Measurements from ENCODE around the gene SLC15A4. TPM values are rescaled to one million over a fixed set of nuclear protein-coding genes. Genes with fewer than 3 reads are reported as not detected.

SLC15A4 gene
- total and polyA plus RNA-seq, 9 of the 15 experiments (the other 6 are each of a cell fraction or from before 2014, with no cell fraction given), result 5.5 to 20.8 (median 10.1) TPM

GRCh38 chr12:128792398-128792797, 31.4 kb downstream of the SLC15A4 start (continued):
- TF ChIP-seq SIX5 (IDR thresholded peaks at IDR 0.05; ENCODE audit: borderline replicate concordance in 1 of 2, insufficient read depth in 1 of 2, low read depth in 1 of 2, low read length in 2 of 2) (no peak), KDM5B (IDR thresholded peaks at IDR 0.05; ENCODE audit: insufficient replicate concordance, low read depth, low read length) (no peak), KLF10 (CRISPR knock-in tag; IDR thresholded peaks at IDR 0.05) (no peak), HDAC1 (IDR thresholded peaks at IDR 0.05) (no peak), MXI1 (IDR thresholded peaks at IDR 0.05; ENCODE audit: low read depth, low read length) (no peak)

GRCh38 chr12:128791395-128792322, 32.1 kb downstream of the SLC15A4 start:
- Histone ChIP-seq H3K4me1 (replicated peaks in 1 of 2; ENCODE audit: control insufficient read depth in 2 of 2, insufficient read depth in 2 of 2, low read length in 2 of 2) (no peaks in the 10 kb centered on the region), H4K20me1 (replicated peaks; ENCODE audit: control insufficient read depth, insufficient read depth, low read length) (no peaks in the 10 kb centered on the region), H3K9me3 (replicated peaks; ENCODE audit: control insufficient read depth, insufficient read depth, low read depth, low read length) (no peaks in the 10 kb centered on the region), H3K79me2 (ENCODE audit: control insufficient read depth, insufficient read depth, low read length) (no peaks in the 10 kb centered on the region), H3K4me3 (no peak overlapping the region), H3K9me1 (ENCODE audit: control insufficient read depth, insufficient read depth, low read length) (no peaks in the 10 kb centered on the region), H3K9ac (ENCODE audit: insufficient read depth in 1 of 2, low read depth in 2 of 2, low read length in 2 of 2) (no peak overlapping the region), H3K36me3 (ENCODE audit: control insufficient read depth, insufficient read depth, low read length) (peaks cover 36% of the 10 kb centered on the region; the same call in 2 of the 3 replicates), H3K27ac (ENCODE audit: extremely low read depth, low read depth, low read length) (no peak overlapping the region), H3K4me2 (ENCODE audit: insufficient read depth, low read length) (no peak overlapping the region), H2AFZ (ENCODE audit: low read depth, low read length) (no peak overlapping the region), H3K27me3 (ENCODE audit: control insufficient read depth in 2 of 2, insufficient read depth in 2 of 2, low read length in 2 of 2) (peaks cover 5 to 15% of the 10 kb centered on the region in 2 experiments; a peak in 3 of 5 replicates)
- WGBS (ENCODE audit: insufficient coverage, low coverage, missing lambda C conversion rate), result 86% methylated on average over 21 of the region's 24 CpGs
- FAIRE-seq (no peak), DNase-seq (ENCODE audit: extremely low read depth in 1 of 4, low spot score in 3 of 4) (no peak), ATAC-seq (no peak)
- intact Hi-C loops (cut with micrococcal nuclease), result no loop called here
- 0 out of 2 replicates have a peak, but pooled peaks have one; percentile 18 for TF ChIP-seq NR2C1 (IDR thresholded peaks at IDR 0.05)
- TF ChIP-seq NR2C1 (tag; IDR thresholded peaks at IDR 0.05), result 0 out of 2 replicates have a peak, but pooled peaks have one; percentile 24
- no peak for TF ChIP-seq TAL1 (IDR thresholded peaks at IDR 0.05)
- TF ChIP-seq CEBPG (CRISPR knock-in tag; IDR thresholded peaks at IDR 0.05), result no peak
- TF ChIP-seq CEBPG (tag; conservative IDR thresholded peaks at IDR 0.05 in 1 of 2, IDR thresholded peaks at IDR 0.05 in 1 of 2), result no peak
- TF ChIP-seq HMBOX1 (IDR thresholded peaks at IDR 0.05), result no peak
- no peak for TF ChIP-seq NKRF (IDR thresholded peaks at IDR 0.05; ENCODE audit: borderline replicate concordance)
- TF ChIP-seq POLR2G (IDR thresholded peaks at IDR 0.05; ENCODE audit: low read depth, low read length), result 0 out of 2 replicates have a peak, but pooled peaks have one; percentile 23
- peak in 1 of 2 experiments; percentile 75; a peak in 1 of 4 replicates for TF ChIP-seq KDM1A (IDR thresholded peaks at IDR 0.05)
- in situ Hi-C loops (cut with MboI), result loop anchor here (25.0 kb wide), 1 partner anchor 1121 kb away; the partner anchor contains the start of gene TMEM132D
- POLR2A ChIA-PET, result interaction anchor here (0.6 kb wide), 1 partner anchor 118 kb away, joined by 3 read pairs; no protein-coding TSS in a partner anchor
- no TSS peak for BruUV-seq (replicated peaks)
- CTCF ChIA-PET (ENCODE audit: low intra/inter-chr PET ratio), result no interaction called here
